AG09309 (cell line): Measurements from ENCODE around the gene HES4.

Experiments used
- DNase-seq: peaks from one replicate; pipeline ENCODE4 v3.0.0-alpha.2; 2010; ENCODE audit warnings: low read depth
- H3K4me3 ChIP-seq: 2 replicates; pipeline ENCODE4 v1.5.1; 2011; ENCODE audit warnings: mild to moderate bottlenecking, low read depth, low read length, moderate library complexity; ENCODE audit not compliant: control insufficient read depth
- TF ChIP-seq, protein P1 (sequence below): IDR thresholded peaks from 2 replicates; pipeline ENCODE4 v1.5.1; 2011; ENCODE audit warnings: mild to moderate bottlenecking, low read depth, low read length, inconsistent platforms; ENCODE audit not compliant: insufficient read depth, control insufficient read depth; ENCODE audit errors: missing control alignments

The HES4 gene

DNA sequence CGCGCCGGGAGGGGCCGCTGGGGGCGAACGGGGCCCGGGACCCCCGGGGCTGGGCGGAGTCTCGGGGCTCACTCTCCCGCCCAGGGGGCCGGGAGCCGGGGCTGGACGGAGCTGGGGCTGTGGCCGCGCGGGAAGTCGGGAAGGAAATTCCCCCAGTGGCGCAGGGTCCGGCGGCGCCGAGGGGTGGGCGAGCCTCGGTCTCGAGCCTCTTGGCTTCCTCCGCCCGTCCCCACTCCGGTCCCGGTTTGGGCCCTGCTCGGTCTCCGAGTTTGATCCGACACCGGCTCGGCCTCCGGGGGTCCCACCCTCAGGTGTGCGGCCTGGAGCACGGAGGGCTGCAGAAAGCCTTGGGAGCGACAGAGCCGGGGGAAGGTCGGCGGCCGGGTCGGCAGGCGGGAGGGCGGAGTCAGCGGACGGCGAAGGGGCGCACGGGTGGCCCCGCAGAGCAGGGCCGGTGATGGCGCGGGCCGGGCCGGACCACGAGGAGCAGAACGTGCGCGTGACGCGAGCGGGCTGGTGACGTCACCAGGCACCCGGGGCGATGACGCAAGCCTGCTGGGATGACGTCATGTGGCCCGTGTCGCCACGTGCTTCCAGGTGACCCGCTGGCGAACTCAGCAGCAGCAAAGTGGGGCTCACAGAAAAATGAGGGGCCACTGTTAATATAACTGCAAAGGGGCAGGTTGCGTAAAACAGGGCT, 610 bp upstream of the HES4 start:
- peak; percentile 29 for DNase-seq
- TF ChIP-seq, protein P1, sequence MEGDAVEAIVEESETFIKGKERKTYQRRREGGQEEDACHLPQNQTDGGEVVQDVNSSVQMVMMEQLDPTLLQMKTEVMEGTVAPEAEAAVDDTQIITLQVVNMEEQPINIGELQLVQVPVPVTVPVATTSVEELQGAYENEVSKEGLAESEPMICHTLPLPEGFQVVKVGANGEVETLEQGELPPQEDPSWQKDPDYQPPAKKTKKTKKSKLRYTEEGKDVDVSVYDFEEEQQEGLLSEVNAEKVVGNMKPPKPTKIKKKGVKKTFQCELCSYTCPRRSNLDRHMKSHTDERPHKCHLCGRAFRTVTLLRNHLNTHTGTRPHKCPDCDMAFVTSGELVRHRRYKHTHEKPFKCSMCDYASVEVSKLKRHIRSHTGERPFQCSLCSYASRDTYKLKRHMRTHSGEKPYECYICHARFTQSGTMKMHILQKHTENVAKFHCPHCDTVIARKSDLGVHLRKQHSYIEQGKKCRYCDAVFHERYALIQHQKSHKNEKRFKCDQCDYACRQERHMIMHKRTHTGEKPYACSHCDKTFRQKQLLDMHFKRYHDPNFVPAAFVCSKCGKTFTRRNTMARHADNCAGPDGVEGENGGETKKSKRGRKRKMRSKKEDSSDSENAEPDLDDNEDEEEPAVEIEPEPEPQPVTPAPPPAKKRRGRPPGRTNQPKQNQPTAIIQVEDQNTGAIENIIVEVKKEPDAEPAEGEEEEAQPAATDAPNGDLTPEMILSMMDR = no peak
- peak overlapping the region; percentile 42 for H3K4me3 ChIP-seq

DNA sequence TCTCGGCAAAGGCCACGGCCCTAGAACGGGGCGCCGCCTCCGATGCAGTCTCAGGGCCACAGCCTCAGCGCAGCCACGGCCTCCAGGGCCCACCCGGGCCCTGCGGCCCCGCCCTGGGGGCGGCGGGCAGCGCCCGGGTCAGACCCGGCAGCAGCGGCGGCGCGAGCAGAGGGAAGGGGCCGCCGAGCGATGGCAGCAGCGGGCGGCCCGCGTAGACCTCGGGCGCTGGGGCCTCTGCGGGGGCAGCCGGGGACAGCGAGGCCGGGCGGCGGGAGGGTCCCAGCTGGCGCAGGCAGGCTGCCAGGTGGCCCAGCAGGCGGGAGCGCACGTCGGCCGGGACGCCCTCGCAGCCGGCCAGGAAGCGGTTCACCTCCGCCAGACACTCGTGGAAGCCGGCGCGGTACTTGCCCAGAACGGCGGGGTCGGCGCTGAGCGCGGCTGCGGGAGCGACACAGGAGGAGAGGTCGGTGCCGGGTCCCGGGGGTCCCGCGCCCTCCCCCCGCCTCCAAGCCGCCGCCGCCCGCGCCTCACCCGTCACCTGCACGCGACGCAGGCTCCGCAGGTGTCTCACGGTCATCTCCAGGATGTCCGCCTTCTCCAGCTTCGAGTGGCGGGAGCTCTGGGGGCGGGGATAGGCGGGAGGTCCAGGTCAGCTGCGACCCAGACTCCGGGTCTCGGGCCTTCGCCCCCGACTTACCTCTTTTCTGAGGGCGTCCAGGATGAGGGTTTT, 737 bp downstream of the HES4 start:
- peak overlapping the region; percentile 50 for H3K4me3 ChIP-seq
- TF ChIP-seq, protein P1 = no peak
- DNase-seq = no peak

DNA sequence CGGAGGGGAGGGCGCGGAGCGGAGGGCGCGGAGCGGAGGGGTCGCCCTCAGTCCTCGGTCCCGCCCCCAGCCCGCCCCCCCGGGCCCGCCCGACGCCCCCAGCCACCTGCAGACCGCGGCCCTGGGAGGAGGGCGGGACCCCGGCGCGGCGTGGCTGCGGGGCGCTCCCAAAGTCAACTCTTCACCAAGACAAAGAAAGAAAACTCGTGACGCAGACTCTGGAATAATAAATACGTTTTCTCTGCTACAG, 1.2 kb downstream of the HES4 start:
- DNase-seq = no peak
- H3K4me3 ChIP-seq = peak overlapping the region; percentile 24
- TF ChIP-seq, protein P1 = no peak

DNA sequence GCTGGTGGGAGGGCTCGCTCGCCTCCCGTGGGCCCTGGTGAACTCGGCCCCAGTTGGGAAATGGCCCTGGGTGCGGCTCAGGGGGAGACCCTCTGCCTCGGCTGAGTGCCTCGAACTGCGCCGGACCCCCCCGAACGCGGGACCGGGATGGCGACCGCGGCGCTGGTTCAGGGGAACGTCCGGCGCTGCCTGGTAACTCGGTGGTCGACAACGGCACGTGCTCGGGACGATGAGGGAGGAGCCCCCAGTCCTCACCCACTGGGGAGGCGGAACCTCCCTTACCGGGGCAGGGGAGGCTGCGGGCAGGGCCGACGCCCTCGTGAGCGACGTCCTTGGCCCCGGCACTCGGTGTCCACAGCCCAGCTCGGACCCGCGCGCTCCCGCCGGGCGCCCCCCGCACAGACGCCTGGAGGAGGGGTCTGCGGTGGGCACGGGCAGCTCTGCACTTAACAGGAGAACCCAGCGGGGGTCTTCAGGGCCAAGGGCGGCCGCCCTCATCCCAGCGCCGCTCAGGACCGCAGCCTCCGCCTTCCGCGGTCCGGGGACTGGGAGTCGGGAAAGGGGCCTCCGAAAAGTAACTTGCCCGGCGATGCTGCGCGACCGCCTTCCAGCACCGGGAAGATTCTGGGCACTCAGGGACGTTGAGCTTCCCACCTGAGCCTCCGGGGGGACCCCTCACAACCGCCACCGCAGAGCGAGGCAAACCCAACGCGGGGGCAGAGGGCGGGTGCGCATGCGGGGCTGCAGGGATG, 1.7 kb downstream of the HES4 start:
- H3K4me3 ChIP-seq = no peak overlapping the region
- DNase-seq = no peak
- TF ChIP-seq, protein P1 = no peak

DNA sequence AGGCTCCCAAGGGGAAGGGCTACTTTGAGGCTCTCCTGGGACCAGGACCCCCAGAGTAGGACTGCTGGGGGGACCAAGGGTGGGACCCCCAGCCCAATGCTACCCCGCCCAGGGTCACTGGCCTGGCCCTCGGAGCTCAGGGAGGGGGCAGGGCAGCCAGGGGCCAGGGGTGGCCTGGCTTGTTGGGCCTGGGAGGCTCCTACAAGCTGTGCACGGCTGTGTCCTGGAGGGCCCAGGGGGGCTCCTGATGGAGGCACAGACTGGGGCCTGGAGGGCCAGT, 2.2 kb downstream of the HES4 start:
- no peak overlapping the region for H3K4me3 ChIP-seq
- no peak for DNase-seq
- TF ChIP-seq, protein P1 = no peak

DNA sequence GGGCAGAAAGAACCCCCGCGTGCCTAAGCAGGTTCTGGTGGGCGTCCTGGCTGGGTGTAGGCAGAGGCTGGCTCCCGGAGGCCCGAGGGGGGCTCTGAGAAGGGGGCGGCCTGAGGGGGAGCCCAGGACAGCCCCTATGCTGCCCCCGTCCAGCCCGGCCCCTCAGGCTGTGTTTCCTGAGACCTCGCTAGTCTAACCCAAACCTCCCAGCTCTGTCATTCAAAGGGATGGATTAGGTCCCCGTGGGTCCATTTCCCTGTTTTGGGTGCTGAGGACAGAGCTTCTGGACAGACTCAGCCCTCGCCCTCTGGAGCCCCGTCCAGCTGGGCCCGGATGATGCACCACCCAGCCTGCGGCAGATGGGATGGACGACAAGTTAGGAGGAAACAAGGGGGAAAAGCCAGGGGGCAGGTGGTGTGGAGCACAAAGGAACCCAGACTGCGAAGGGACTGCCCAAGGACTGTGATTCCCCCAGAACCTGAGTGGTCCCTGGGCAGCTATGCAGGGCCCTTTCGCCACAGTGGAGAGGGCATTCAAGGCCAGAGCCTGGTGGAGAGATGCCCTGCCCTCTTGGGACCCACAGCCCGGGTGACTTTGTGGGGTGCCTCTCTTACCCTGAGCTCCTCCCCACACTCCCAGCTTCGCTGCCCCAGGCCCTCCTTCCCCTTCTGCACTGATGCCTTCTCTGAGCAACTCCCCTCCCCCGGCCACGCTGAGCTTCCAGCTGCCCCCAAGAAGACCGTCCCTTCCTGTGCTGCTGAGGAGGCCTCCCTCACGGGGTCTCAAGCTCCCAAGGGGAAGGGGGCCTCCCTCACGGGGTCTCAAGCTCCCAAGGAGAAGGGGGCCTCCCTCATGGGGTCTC, 2.8 kb downstream of the HES4 start:
- TF ChIP-seq, protein P1 = no peak
- DNase-seq = no peak
- H3K4me3 ChIP-seq = no peak overlapping the region
